ENCODE data around the gene MAP2K1. TPM values are rescaled to one million over a fixed set of nuclear protein-coding genes. Genes with fewer than 3 reads are reported as not detected.
"Not testable (repeated sequence)": the region's sequence is repeated elsewhere in the genome, so short reads cannot be mapped to it uniquely, and the experiment has no call there.

The MAP2K1 gene
- total RNA-seq, 1 experiment from 2014 or later, result 108 TPM

- ChIA-PET POLR2A (interaction anchor here (1.0 to 7.7 kb wide), 8 partner anchors 16 to 116 kb away, joined by 3 to 158 read pairs (median 9); partner anchors contain the start of genes RPL4, SNAPC5 and ZWILCH), CTCF (interaction anchor here (0.7 to 2.9 kb wide), 3 partner anchors 24 to 109 kb away, joined by 3 to 50 read pairs (median 13); partner anchors contain the start of gene SNAPC5)
- no peaks in the 10 kb centered on the region for H3K9me3 Mint-ChIP-seq (ENCODE audit: unreplicated experiment)
- peaks cover 13% of the 10 kb centered on the region for H3K36me3 Mint-ChIP-seq (ENCODE audit: insufficient read depth, unreplicated experiment)
- no peak for TF ChIP-seq CTCF (IDR thresholded peaks at IDR 0.05; ENCODE audit: unreplicated experiment)
- peaks cover 46% of the 10 kb centered on the region for H3K4me1 Mint-ChIP-seq (ENCODE audit: insufficient read depth, unreplicated experiment)
- DNase-seq (ENCODE audit: unreplicated experiment), result no peak
- peak overlapping the region; percentile 100 for H3K4me3 Mint-ChIP-seq (ENCODE audit: unreplicated experiment)
- H3K27me3 Mint-ChIP-seq (ENCODE audit: insufficient read depth, unreplicated experiment), result no peaks in the 10 kb centered on the region
- intact Hi-C loops (cut with micrococcal nuclease), result loop anchor here (5.0 kb wide), 1 partner anchor 97 kb away; the partner anchor contains the start of gene DIS3L
- BruUV-seq (replicated peaks), result no TSS peak
- H3K27ac Mint-ChIP-seq (ENCODE audit: low read depth, unreplicated experiment), result peak overlapping the region; percentile 85
Observed at GRCh38 chr15:66389098-66389858, 2.6 kb downstream of the MAP2K1 start.

GRCh38 chr15:66389859-66390381 lies 3.2 kb downstream of the MAP2K1 start:
- CTCF ChIA-PET, result interaction anchor here (2.4 kb wide), 1 partner anchor 108 kb away, joined by 13 read pairs; the partner anchor contains the start of gene SNAPC5
- H3K27ac Mint-ChIP-seq (ENCODE audit: low read depth, unreplicated experiment), result peak overlapping the region; percentile 85
- DNase-seq (ENCODE audit: unreplicated experiment), result peak; percentile 76
- TF ChIP-seq CTCF (IDR thresholded peaks at IDR 0.05; ENCODE audit: unreplicated experiment), result no peak
- H3K4me3 Mint-ChIP-seq (ENCODE audit: unreplicated experiment), result peak overlapping the region; percentile 45
- peaks cover 46% of the 10 kb centered on the region for H3K4me1 Mint-ChIP-seq (ENCODE audit: insufficient read depth, unreplicated experiment)
- BruUV-seq (replicated peaks), result no TSS peak
- POLR2A ChIA-PET, result interaction anchor here (1.0 to 7.7 kb wide), 8 partner anchors 10 to 115 kb away, joined by 3 to 158 read pairs (median 6); partner anchors contain the start of genes RPL4, SNAPC5 and ZWILCH
- H3K9me3 Mint-ChIP-seq (ENCODE audit: unreplicated experiment), result no peaks in the 10 kb centered on the region
- H3K27me3 Mint-ChIP-seq (ENCODE audit: insufficient read depth, unreplicated experiment), result no peaks in the 10 kb centered on the region
- intact Hi-C loops (cut with micrococcal nuclease), result loop anchor here (5.0 kb wide), 1 partner anchor 98 kb away; the partner anchor contains the start of gene DIS3L
- H3K36me3 Mint-ChIP-seq (ENCODE audit: insufficient read depth, unreplicated experiment), result peaks cover 13% of the 10 kb centered on the region

GRCh38 chr15:66390678-66391077 lies 4.0 kb downstream of the MAP2K1 start:
- DNase-seq (ENCODE audit: unreplicated experiment), result peak; percentile 67
- H3K36me3 Mint-ChIP-seq (ENCODE audit: insufficient read depth, unreplicated experiment), result peaks cover 13% of the 10 kb centered on the region

GRCh38 chr15:66393037-66393436 lies 6.3 kb downstream of the MAP2K1 start:
- H3K27me3 Mint-ChIP-seq (ENCODE audit: insufficient read depth, unreplicated experiment); BruUV-seq (replicated peaks); DNase-seq (ENCODE audit: unreplicated experiment); H3K9me3 Mint-ChIP-seq (ENCODE audit: unreplicated experiment); H3K4me3 Mint-ChIP-seq (ENCODE audit: unreplicated experiment); intact Hi-C loops (cut with micrococcal nuclease): not testable (repeated sequence)
- POLR2A ChIA-PET, result interaction anchor here (1.2 kb wide), 1 partner anchor 12 kb away, joined by 3 read pairs; no protein-coding TSS in a partner anchor
- H3K27ac Mint-ChIP-seq (ENCODE audit: low read depth, unreplicated experiment), result peak overlapping the region; percentile 11
- H3K36me3 Mint-ChIP-seq (ENCODE audit: insufficient read depth, unreplicated experiment), result peaks cover 14% of the 10 kb centered on the region
- CTCF ChIA-PET, result interaction anchor here (1.0 kb wide), 1 partner anchor 37 kb away, joined by 3 read pairs; the partner anchor contains the start of gene TIPIN
- H3K4me1 Mint-ChIP-seq (ENCODE audit: insufficient read depth, unreplicated experiment), result peaks cover 45% of the 10 kb centered on the region

More at GRCh38 chr15:66390678-66391077, 4.0 kb downstream of the MAP2K1 start:
- no peak for TF ChIP-seq CTCF (IDR thresholded peaks at IDR 0.05; ENCODE audit: unreplicated experiment)
- no peaks in the 10 kb centered on the region for H3K27me3 Mint-ChIP-seq (ENCODE audit: insufficient read depth, unreplicated experiment)
- BruUV-seq (replicated peaks), result no TSS peak
- intact Hi-C loops (cut with micrococcal nuclease), result no loop called here
- ChIA-PET POLR2A (interaction anchor here (1.0 to 7.7 kb wide), 9 partner anchors 9 to 115 kb away, joined by 3 to 158 read pairs (median 5); partner anchors contain the start of genes RPL4, SNAPC5 and ZWILCH), CTCF (interaction anchor here (2.4 kb wide), 1 partner anchor 108 kb away, joined by 13 read pairs; the partner anchor contains the start of gene SNAPC5)
- no peaks in the 10 kb centered on the region for H3K9me3 Mint-ChIP-seq (ENCODE audit: unreplicated experiment)
- peaks cover 51% of the 10 kb centered on the region for H3K4me1 Mint-ChIP-seq (ENCODE audit: insufficient read depth, unreplicated experiment)
- H3K27ac Mint-ChIP-seq (ENCODE audit: low read depth, unreplicated experiment), result peak overlapping the region; percentile 85
- H3K4me3 Mint-ChIP-seq (ENCODE audit: unreplicated experiment), result peak overlapping the region; percentile 45

Measured in MCF 10A (cell line).